SK-N-SH (cell line): ENCODE results near the gene FCSK. TPM values are rescaled to one million over a fixed set of nuclear protein-coding genes. Genes with fewer than 3 reads are reported as not detected.

Experiments used
- CTCF ChIA-PET: fragments of 300-600, 350-600 bp; formaldehyde crosslinking; extraction: SDS; loops from one replicate; lab custom pipeline; 2021; lab: Yijun Ruan, JAX
- POLR2A ChIA-PET: fragments of 350-600 bp; sonication (Branson Sonifier 250); formaldehyde crosslinking; extraction: SDS; loops from one replicate; lab custom pipeline; 2020; ENCODE audit warnings: antibody characterized with exemption, inconsistent platforms; lab: Yijun Ruan, JAX
- DNase-seq: peaks from one replicate; pipeline ENCODE4 v3.0.0; 2012
- H2AFZ ChIP-seq: fragments of 200-600 bp; sonication (generic); 2 replicates; pipeline ENCODE4 v1.8.1; 2016; ENCODE audit warnings: antibody characterized with exemption, mild to moderate bottlenecking, low read depth
- H3F3A ChIP-seq: fragments of 200-600 bp; sonication (generic); replicated peaks from 2 replicates; pipeline ENCODE3; 2016; ENCODE audit warnings: antibody characterized with exemption, mild to moderate bottlenecking; ENCODE audit not compliant: insufficient read depth
- H3K27ac ChIP-seq, 2 experiments: fragments of 200-500 bp in 1 of 2; fragments of 200-600 bp in 1 of 2; sonication (Bioruptor generic) in 1 of 2; sonication (generic), shearing (Covaris generic) in 1 of 2; 2 replicates each; pipeline versions ENCODE4 v1.5.1 to v1.6.1; 2014 to 2016; ENCODE audit warnings: low read depth in 2 of 2, inconsistent platforms in 1 of 2, low read length in 1 of 2, mild to moderate bottlenecking in 1 of 2, mixed read lengths in 1 of 2
- H3K27me3 ChIP-seq: fragments of 200-600 bp; sonication (generic), shearing (Covaris generic); 2 replicates; pipeline ENCODE4 v1.6.1; 2016; ENCODE audit warnings: mixed run types; ENCODE audit not compliant: insufficient read depth
- H3K36me3 ChIP-seq, 2 experiments: fragments of 200-500 bp in 1 of 2; fragments of 200-600 bp in 1 of 2; sonication (Bioruptor generic) in 1 of 2; sonication (generic) in 1 of 2; replicated peaks in 1 of 2; 2 replicates each; pipeline versions ENCODE3 to v1.5.1; 2014 to 2016; ENCODE audit warnings: low read length in 1 of 2, mild to moderate bottlenecking in 1 of 2; ENCODE audit not compliant: insufficient read depth in 2 of 2, control insufficient read depth in 1 of 2
- H3K4me1 ChIP-seq, 2 experiments: fragments of 200-500 bp in 1 of 2; fragments of 200-600 bp in 1 of 2; sonication (Bioruptor generic) in 1 of 2; sonication (generic), shearing (Covaris generic) in 1 of 2; 2 replicates each; pipeline versions ENCODE4 v1.5.1 to v1.6.1; 2014 to 2016; ENCODE audit warnings: low read depth in 1 of 2, low read length in 1 of 2, mixed run types in 1 of 2; ENCODE audit not compliant: insufficient read depth in 2 of 2, control insufficient read depth in 1 of 2
- H3K4me2 ChIP-seq: fragments of 200-600 bp; sonication (generic), shearing (Covaris generic); 2 replicates; pipeline ENCODE4 v1.6.1; 2017; ENCODE audit warnings: mixed run types
- H3K4me3 ChIP-seq, 2 experiments: fragments of 200-500 bp in 1 of 2; fragments of 200-600 bp in 1 of 2; sonication (Bioruptor generic) in 1 of 2; sonication (generic), shearing (Covaris generic) in 1 of 2; 2 replicates each; pipeline versions ENCODE4 v1.5.1 to v1.8.1; 2014 to 2016; ENCODE audit warnings: low read depth in 2 of 2, inconsistent platforms in 1 of 2, low read length in 1 of 2, mild to moderate bottlenecking in 1 of 2, mixed read lengths in 1 of 2, moderate library complexity in 1 of 2
- H3K79me2 ChIP-seq: fragments of 200-600 bp; sonication (generic); 2 replicates; pipeline ENCODE4 v1.8.1; 2017; ENCODE audit warnings: mild to moderate bottlenecking; ENCODE audit not compliant: insufficient read depth
- H3K9ac ChIP-seq: fragments of 200-600 bp; sonication (generic); 2 replicates; pipeline ENCODE4 v1.6.1; 2017; ENCODE audit warnings: mixed run types
- H3K9me2 ChIP-seq: fragments of 200-600 bp; sonication (generic); 2 replicates; pipeline ENCODE4 v1.6.1; 2017; ENCODE audit warnings: mixed run types
- H3K9me3 ChIP-seq: fragments of 200-600 bp; sonication (generic); 2 replicates; pipeline ENCODE4 v1.6.1; 2017; ENCODE audit warnings: mixed run types, mild to moderate bottlenecking, moderate library complexity
- H4K20me1 ChIP-seq: fragments of 200-600 bp; sonication (generic); 2 replicates; pipeline ENCODE4 v1.6.1; 2017; ENCODE audit warnings: mild to moderate bottlenecking, mixed run types; ENCODE audit not compliant: insufficient read depth
- ELF1 ChIP-seq: IDR thresholded peaks from 2 replicates; pipeline ENCODE4 v1.4.0; 2012
- FOSL2 ChIP-seq: IDR thresholded peaks from 2 replicates; pipeline ENCODE4 v1.4.0; 2012; ENCODE audit warnings: low read depth, mild to moderate bottlenecking, moderate library complexity, borderline replicate concordance
- FOXJ3 ChIP-seq: sonication (generic); formaldehyde crosslinking; IDR thresholded peaks from 2 replicates; pipeline ENCODE4 v1.5.1; 2020; ENCODE audit warnings: mild to moderate bottlenecking, missing genetic modification reagents
- FOXM1 ChIP-seq: IDR thresholded peaks from 2 replicates; pipeline ENCODE4 v1.4.0; 2012; ENCODE audit warnings: low read depth, mild to moderate bottlenecking
- GATA2 ChIP-seq: sonication (generic); formaldehyde crosslinking; IDR thresholded peaks from 2 replicates; pipeline ENCODE4 v1.5.0; 2020; ENCODE audit warnings: mild to moderate bottlenecking, missing genetic modification reagents
- IRF3 ChIP-seq: fragments of 150-350 bp; IDR thresholded peaks from 2 replicates; pipeline ENCODE4 v1.6.1; 2016; ENCODE audit warnings: mild to moderate bottlenecking, low read depth, low read length
- JUND ChIP-seq: IDR thresholded peaks from 2 replicates; pipeline ENCODE4 v1.4.0; 2012
- MAX ChIP-seq: IDR thresholded peaks from 2 replicates; pipeline ENCODE4 v1.4.0; 2012; ENCODE audit warnings: low read depth
- NRF1 ChIP-seq: IDR thresholded peaks from 2 replicates; pipeline ENCODE4 v1.6.1; 2012; ENCODE audit warnings: low read depth, mild to moderate bottlenecking, low read length
- PBX3 ChIP-seq: IDR thresholded peaks from 2 replicates; pipeline ENCODE4; 2012
- RAD21 ChIP-seq: IDR thresholded peaks from 2 replicates; pipeline ENCODE4 v1.6.1; 2012; ENCODE audit warnings: mild to moderate bottlenecking, low read length
- RCOR1 ChIP-seq: fragments of 150-350 bp; IDR thresholded peaks from 2 replicates; pipeline ENCODE4 v1.6.1; 2017; ENCODE audit warnings: antibody characterized with exemption, low read length
- REST ChIP-seq: IDR thresholded peaks from 2 replicates; pipeline ENCODE4 v1.6.1; 2012; ENCODE audit warnings: mild to moderate bottlenecking, low read depth, low read length, moderate library complexity
- RFX5 ChIP-seq: IDR thresholded peaks from 2 replicates; pipeline ENCODE4 v1.6.1; 2012; ENCODE audit warnings: mild to moderate bottlenecking, improper control_type of control experiment, low read length
- SIN3A ChIP-seq: IDR thresholded peaks from 2 replicates; pipeline ENCODE4 v1.6.1; 2012; ENCODE audit warnings: low read depth, mild to moderate bottlenecking, low read length, moderate library complexity, borderline replicate concordance
- TAF1 ChIP-seq: IDR thresholded peaks from 2 replicates; pipeline ENCODE4 v1.6.1; 2012; ENCODE audit warnings: low read depth, mild to moderate bottlenecking, low read length, moderate library complexity, borderline replicate concordance
- USF1 ChIP-seq: IDR thresholded peaks from 2 replicates; pipeline ENCODE4 v1.4.0; 2012; ENCODE audit warnings: low read depth, borderline replicate concordance
- WGBS: methylation state at CpG from one replicate; pipeline ENCODE4 v1.1.6; 2017; ENCODE audit warnings: low lambda C conversion rate; 5-methylcytosine and 5-hydroxymethylcytosine counted together
- polyA plus RNA-seq, 3 experiments: library from polyadenylated mRNA; depleted of rRNA; stranded (reverse); fragments of >200 nt; gene quantifications; 2 replicates each; pipeline ENCODE4 v1.2.3, GENCODE V29; 2012

The FCSK gene
- polyA plus RNA-seq, 1 of the 3 experiments (the other 2 are of a cell fraction): 9.7 TPM

- TF ChIP-seq RFX5 (no peak), IRF3 (no peak), FOXJ3 (CRISPR knock-in tag) (no peak), REST (peak; percentile 65; the same call in 1 of the 2 replicates), FOXM1 (no peak)
- TF ChIP-seq, all 33 proteins: peak for 13
Measured at GRCh38 chr16:70437017-70437581, 17.3 kb upstream of the FCSK start (continued).

GRCh38 chr16:70437582-70438557, 16.5 kb upstream of the FCSK start:
- Histone ChIP-seq H3K9me3 (no peaks in the 10 kb centered on the region), H3F3A (peaks cover 32% of the 10 kb centered on the region), H2AFZ (no peak overlapping the region), H3K36me3 (peaks cover 6 to 10% of the 10 kb centered on the region in 2 experiments), H3K79me2 (peaks cover 57% of the 10 kb centered on the region), H3K27ac (peak overlapping the region; percentile 75 to 90), H3K4me1 (peaks cover 22 to 41% of the 10 kb centered on the region in 2 experiments; a peak in 3 of 4 replicates), H3K4me3 (peak overlapping the region; percentile 73 to 78), H3K9ac (peak overlapping the region; percentile 74), H3K27me3 (no peaks in the 10 kb centered on the region), H3K4me2 (peak overlapping the region; percentile 100), H3K9me2 (no peaks in the 10 kb centered on the region), H4K20me1 (peaks cover 36% of the 10 kb centered on the region)
- WGBS: 9% methylated on average over 22 of the region's 22 CpGs
- DNase-seq: peak; percentile 41
- CTCF ChIA-PET: interaction anchor here (0.9 to 2.3 kb wide), 6 partner anchors 21 to 68 kb away, joined by 3 to 10 read pairs (median 4); no protein-coding TSS in a partner anchor
- POLR2A ChIA-PET: interaction anchor here (0.7 to 3.0 kb wide), 3 partner anchors 10 to 61 kb away, joined by 3 to 22 read pairs (median 11); no protein-coding TSS in a partner anchor
- no peak for TF ChIP-seq TAF1
- no peak for TF ChIP-seq PBX3
- TF ChIP-seq IRF3: no peak
- no peak for TF ChIP-seq RAD21
- no peak for TF ChIP-seq RCOR1
- TF ChIP-seq NRF1: no peak
- no peak for TF ChIP-seq JUND
- no peak for TF ChIP-seq FOSL2
- TF ChIP-seq SIN3A: no peak
- TF ChIP-seq ELF1: no peak
- no peak for TF ChIP-seq MAX
- TF ChIP-seq USF1: no peak
- no peak for TF ChIP-seq GATA2
- no peak for TF ChIP-seq RFX5
